Measurements from ENCODE around the gene KCNT1. TPM values are rescaled to one million over a fixed set of nuclear protein-coding genes. Genes with fewer than 3 reads are reported as not detected.

The KCNT1 gene
- total RNA-seq, 1 donor from 2014 or later: not detected

DNA sequence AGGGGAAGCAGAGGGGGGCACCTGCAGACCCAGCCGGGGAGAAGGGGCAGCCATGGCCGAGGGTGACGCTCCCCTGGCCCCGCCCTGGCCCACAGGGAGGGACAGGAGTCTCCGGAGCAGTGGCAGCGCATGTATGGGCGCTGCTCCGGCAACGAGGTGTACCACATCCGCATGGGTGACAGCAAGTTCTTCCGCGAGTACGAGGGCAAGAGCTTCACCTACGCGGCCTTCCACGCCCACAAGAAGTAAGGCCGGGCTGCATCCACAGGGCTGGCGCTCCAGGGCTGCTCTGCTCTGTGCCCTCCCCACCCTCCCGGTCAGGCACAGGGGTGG is 68.2 kb downstream of the KCNT1 start:
- no peaks in the 10 kb centered on the region for H3K27me3 ChIP-seq
- TF ChIP-seq, protein P1, sequence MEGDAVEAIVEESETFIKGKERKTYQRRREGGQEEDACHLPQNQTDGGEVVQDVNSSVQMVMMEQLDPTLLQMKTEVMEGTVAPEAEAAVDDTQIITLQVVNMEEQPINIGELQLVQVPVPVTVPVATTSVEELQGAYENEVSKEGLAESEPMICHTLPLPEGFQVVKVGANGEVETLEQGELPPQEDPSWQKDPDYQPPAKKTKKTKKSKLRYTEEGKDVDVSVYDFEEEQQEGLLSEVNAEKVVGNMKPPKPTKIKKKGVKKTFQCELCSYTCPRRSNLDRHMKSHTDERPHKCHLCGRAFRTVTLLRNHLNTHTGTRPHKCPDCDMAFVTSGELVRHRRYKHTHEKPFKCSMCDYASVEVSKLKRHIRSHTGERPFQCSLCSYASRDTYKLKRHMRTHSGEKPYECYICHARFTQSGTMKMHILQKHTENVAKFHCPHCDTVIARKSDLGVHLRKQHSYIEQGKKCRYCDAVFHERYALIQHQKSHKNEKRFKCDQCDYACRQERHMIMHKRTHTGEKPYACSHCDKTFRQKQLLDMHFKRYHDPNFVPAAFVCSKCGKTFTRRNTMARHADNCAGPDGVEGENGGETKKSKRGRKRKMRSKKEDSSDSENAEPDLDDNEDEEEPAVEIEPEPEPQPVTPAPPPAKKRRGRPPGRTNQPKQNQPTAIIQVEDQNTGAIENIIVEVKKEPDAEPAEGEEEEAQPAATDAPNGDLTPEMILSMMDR (IDR thresholded peaks at IDR 0.05): no peak
- H3K4me3 ChIP-seq: no peak overlapping the region
- DNase-seq (ENCODE audit: low spot score in 2 of 2): no peak
- H3K4me1 ChIP-seq: no peaks in the 10 kb centered on the region
- H3K36me3 ChIP-seq: no peaks in the 10 kb centered on the region
- peaks cover 9 to 19% of the 10 kb centered on the region in 2 donors for H3K9me3 ChIP-seq
- intact Hi-C loops (cut with DNase I): no loop called here
- no peak overlapping the region for H3K27ac ChIP-seq

DNA sequence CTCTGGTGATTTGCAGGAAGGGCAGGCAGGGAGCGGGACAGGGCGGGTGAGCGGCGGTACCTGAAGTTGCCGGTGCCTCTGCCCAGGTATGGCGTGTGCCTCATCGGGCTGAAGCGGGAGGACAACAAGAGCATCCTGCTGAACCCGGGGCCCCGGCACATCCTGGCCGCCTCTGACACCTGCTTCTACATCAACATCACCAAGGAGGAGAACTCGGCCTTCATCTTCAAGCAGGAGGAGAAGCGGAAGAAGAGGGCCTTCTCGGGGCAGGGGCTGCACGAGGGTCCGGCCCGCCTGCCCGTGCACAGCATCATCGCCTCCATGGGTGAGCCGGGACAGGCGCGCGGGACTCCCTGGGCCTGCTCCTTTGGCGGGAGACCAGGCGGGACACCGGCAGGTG is 68.8 kb downstream of the KCNT1 start:
- no peaks in the 10 kb centered on the region for H3K27me3 ChIP-seq
- no peak overlapping the region for H3K27ac ChIP-seq
- TF ChIP-seq, protein P1 (IDR thresholded peaks at IDR 0.05): no peak
- intact Hi-C loops (cut with DNase I): no loop called here
- no peaks in the 10 kb centered on the region for H3K4me1 ChIP-seq
- H3K36me3 ChIP-seq: no peaks in the 10 kb centered on the region
- peaks cover 7 to 13% of the 10 kb centered on the region in 2 donors for H3K9me3 ChIP-seq
- no peak overlapping the region for H3K4me3 ChIP-seq
- DNase-seq (ENCODE audit: low spot score in 2 of 2): no peak

DNA sequence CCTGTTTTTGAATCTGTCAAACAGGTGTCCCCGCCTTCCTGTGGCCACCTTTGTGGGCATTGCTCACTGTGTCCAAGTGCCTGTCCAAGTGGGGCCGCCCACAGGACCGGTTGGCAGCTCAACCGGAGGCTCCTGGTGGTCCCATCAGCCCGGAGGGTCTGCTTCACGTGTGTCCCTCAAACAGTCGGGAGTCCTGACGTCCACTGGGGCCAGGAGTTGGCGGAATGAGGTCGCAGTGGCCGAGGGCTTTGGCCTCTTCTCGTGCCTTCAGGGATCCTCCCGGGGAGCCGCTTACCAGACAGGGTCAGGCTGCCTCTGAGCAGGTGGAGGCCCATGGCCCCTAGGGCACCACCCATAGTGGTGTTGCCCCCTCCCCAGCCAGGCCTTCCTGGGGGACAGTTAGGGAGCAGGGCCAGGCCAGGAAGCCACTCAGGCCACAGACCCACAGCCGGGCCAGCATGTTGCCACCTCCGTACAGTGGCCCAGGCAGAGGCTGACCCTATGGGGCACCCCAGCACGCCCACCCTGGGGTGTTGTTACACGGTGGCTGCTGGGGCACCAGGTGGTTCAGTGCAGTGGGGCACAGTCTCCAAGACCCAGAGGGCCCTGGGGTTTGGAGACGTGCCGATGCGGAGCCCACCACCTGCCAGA is 69.5 kb downstream of the KCNT1 start:
- H3K36me3 ChIP-seq: no peaks in the 10 kb centered on the region
- H3K4me3 ChIP-seq: no peak overlapping the region
- DNase-seq (ENCODE audit: low spot score in 2 of 2): no peak
- intact Hi-C loops (cut with DNase I): no loop called here
- peaks cover 0 to 6% of the 10 kb centered on the region in 2 donors for H3K9me3 ChIP-seq
- TF ChIP-seq, protein P1 (IDR thresholded peaks at IDR 0.05): no peak
- no peak overlapping the region for H3K27ac ChIP-seq
- H3K4me1 ChIP-seq: no peaks in the 10 kb centered on the region
- no peaks in the 10 kb centered on the region for H3K27me3 ChIP-seq

DNA sequence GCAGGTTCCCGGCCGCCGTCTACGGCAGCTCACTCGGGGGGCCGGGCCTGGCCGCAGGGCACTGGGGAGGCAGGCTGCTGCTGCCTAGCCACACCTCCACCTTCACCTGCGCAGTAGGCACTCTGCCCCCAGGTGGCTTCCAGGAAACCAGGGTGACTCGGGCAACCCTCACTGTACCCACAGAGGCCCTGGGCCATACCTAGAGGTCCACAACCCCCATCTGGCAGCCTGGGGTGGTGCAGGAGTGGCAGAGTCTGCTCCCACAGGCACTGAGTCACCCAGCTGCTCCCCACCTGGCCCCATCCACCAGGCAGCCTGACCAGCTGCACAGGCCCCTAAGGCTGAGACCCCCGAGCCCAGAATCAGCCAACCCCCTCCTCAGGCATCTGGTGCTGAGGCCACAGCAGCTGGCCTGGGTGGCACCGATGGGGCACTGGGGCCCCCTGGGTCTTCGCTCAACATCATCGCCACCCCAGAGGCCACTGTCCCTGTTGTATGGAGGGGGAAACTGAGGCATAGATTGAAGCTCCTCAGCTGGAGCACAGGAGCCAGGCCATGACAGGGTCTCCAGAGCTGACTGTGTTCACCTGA is 70.2 kb downstream of the KCNT1 start:
- Histone ChIP-seq H3K9me3 (peaks cover 0 to under 1% of the 10 kb centered on the region in 2 donors), H3K4me1 (no peaks in the 10 kb centered on the region), H3K27me3 (no peaks in the 10 kb centered on the region), H3K36me3 (no peaks in the 10 kb centered on the region), H3K27ac (no peak overlapping the region), H3K4me3 (no peak overlapping the region)
- DNase-seq (ENCODE audit: low spot score in 2 of 2): no peak
- intact Hi-C loops (cut with DNase I): no loop called here
- TF ChIP-seq, protein P1 (IDR thresholded peaks at IDR 0.05): no peak

DNA sequence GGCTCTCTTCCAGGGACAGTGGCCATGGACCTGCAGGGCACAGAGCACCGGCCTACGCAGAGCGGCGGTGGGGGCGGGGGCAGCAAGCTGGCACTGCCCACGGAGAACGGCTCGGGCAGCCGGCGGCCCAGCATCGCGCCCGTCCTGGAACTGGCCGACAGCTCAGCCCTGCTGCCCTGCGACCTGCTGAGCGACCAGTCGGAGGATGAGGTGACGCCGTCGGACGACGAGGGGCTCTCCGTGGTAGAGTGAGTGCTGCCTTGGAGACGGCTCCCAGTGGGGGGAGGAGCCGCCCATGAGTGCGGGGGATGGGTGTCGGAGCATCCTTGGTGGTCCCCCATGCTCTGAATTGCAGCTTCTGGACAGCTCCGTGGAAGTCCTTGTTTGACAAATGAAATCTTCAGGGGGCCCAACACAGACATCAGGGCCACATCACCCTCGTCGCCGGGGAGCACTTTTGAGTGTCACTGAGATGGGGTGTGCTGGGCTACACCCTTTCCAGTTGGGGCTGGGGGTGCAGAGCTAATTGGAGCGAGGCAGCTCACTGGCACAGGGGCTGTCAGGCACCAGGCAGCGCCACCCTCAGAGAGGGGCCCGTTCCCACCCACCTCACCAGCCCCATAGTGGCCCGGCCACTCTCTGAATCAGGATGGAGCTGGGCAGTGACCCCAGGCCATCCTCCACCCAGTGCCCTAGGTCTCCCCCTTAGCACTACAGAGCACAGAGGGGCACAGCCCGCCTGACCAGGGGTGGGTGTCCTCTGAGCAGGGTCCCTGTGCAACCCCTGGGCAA is 70.9 kb downstream of the KCNT1 start:
- no peaks in the 10 kb centered on the region for H3K36me3 ChIP-seq
- no peaks in the 10 kb centered on the region for H3K9me3 ChIP-seq
- intact Hi-C loops (cut with DNase I): no loop called here
- TF ChIP-seq, protein P1 (IDR thresholded peaks at IDR 0.05): no peak
- no peak for DNase-seq (ENCODE audit: low spot score in 2 of 2)
- no peak overlapping the region for H3K4me3 ChIP-seq
- no peaks in the 10 kb centered on the region for H3K27me3 ChIP-seq
- H3K27ac ChIP-seq: no peak overlapping the region
- H3K4me1 ChIP-seq: no peaks in the 10 kb centered on the region

All from ascending aorta (tissue), 2 donors.